Fibroblast of lung (primary cell): ENCODE measurements around the gene CA12. TPM values are rescaled to one million over a fixed set of nuclear protein-coding genes. Genes with fewer than 3 reads are reported as not detected.

Experiments
- DNase-seq, 2 donors: peaks; one replicate each; pipeline versions ENCODE4 v3.0.0 to v3.0.0-alpha.2; 2010; ENCODE audit warnings: low read depth in 2 of 2
- H2AFZ ChIP-seq: 2 replicates; pipeline ENCODE4 v1.5.1; 2012; ENCODE audit warnings: low read length, control low read depth, inconsistent platforms
- H3K27ac ChIP-seq: 2 replicates; pipeline ENCODE4 v1.5.1; 2011; ENCODE audit warnings: low read length, control low read depth; ENCODE audit not compliant: insufficient read depth
- H3K27me3 ChIP-seq: 2 replicates; pipeline ENCODE4 v1.5.1; 2011; ENCODE audit warnings: mild to moderate bottlenecking, low read length; ENCODE audit not compliant: control insufficient read depth, insufficient read depth
- H3K36me3 ChIP-seq: 2 replicates; pipeline ENCODE4 v1.5.1; 2011; ENCODE audit warnings: low read length; ENCODE audit not compliant: control insufficient read depth, insufficient read depth
- H3K4me1 ChIP-seq: 2 replicates; pipeline ENCODE4 v1.5.1; 2011; ENCODE audit warnings: low read length; ENCODE audit not compliant: control insufficient read depth, insufficient read depth; ENCODE audit errors: extremely low read depth
- H3K4me2 ChIP-seq: 2 replicates; pipeline ENCODE4 v1.5.1; 2011; ENCODE audit warnings: low read length, control low read depth; ENCODE audit not compliant: insufficient read depth; ENCODE audit errors: extremely low read depth
- H3K4me3 ChIP-seq, 4 experiments: fragments of 200-600 bp in 1 of 4; sonication (generic) in 1 of 4; replicated peaks in 1 of 4; 2 replicates each; pipeline ENCODE4 v1.5.1; 2011 to 2016; ENCODE audit warnings: low read length in 4 of 4, low read depth in 3 of 4, mild to moderate bottlenecking in 3 of 4, control low read depth in 2 of 4, inconsistent platforms in 1 of 4, mixed read lengths in 1 of 4; ENCODE audit not compliant: insufficient read depth in 1 of 4; ENCODE audit errors: control extremely low read depth in 1 of 4
- H3K79me2 ChIP-seq: 2 replicates; pipeline ENCODE4 v1.5.1; 2012; ENCODE audit warnings: mild to moderate bottlenecking, low read length, inconsistent platforms; ENCODE audit not compliant: control insufficient read depth, insufficient read depth
- H3K9ac ChIP-seq: 2 replicates; pipeline ENCODE4 v1.5.1; 2011; ENCODE audit warnings: mild to moderate bottlenecking, low read length, control low read depth; ENCODE audit not compliant: insufficient read depth
- H3K9me3 ChIP-seq: 2 replicates; pipeline ENCODE4 v1.5.1; 2012; ENCODE audit warnings: low read depth, low read length; ENCODE audit not compliant: control insufficient read depth, insufficient read depth
- H4K20me1 ChIP-seq: 2 replicates; pipeline ENCODE4 v1.5.1; 2011; ENCODE audit warnings: low read length; ENCODE audit not compliant: control insufficient read depth, insufficient read depth; ENCODE audit errors: extremely low read depth
- CTCF ChIP-seq, 2 donors: IDR thresholded peaks in 1 of 2; conservative IDR thresholded peaks in 1 of 2; 1 replicate in 1 of 2; 2 replicates in 1 of 2; pipeline ENCODE4 v1.5.1; 2011 to 2012; ENCODE audit warnings: low read length in 2 of 2, control low read depth in 1 of 2, inconsistent platforms in 1 of 2, low read depth in 1 of 2, mild to moderate bottlenecking in 1 of 2
- EZH2 ChIP-seq: IDR thresholded peaks from 2 replicates; pipeline ENCODE4 v1.5.1; 2012; ENCODE audit warnings: low read length, control low read depth, mild to moderate bottlenecking; ENCODE audit errors: missing control alignments
- polyA minus RNA-seq: library from RNA; depleted of rRNA, polyadenylated mRNA; stranded (reverse); fragments of >200 nt; gene quantifications from 2 replicates; pipeline ENCODE4 v1.2.3, GENCODE V29; 2011; ENCODE audit warnings: low replicate concordance
- polyA plus RNA-seq, 2 donors: library from polyadenylated mRNA; depleted of rRNA in 1 of 2; stranded (reverse) in 1 of 2; unstranded in 1 of 2; fragments of >200 nt; gene quantifications; 2 replicates each; pipeline ENCODE4 v1.2.1, GENCODE V29; 2011 to 2012; ENCODE audit warnings: missing spikeins in 1 of 2
- total RNA-seq: library from RNA; depleted of rRNA; stranded (reverse); fragments of >200 nt; gene quantifications from 2 replicates; pipeline ENCODE4 v1.2.1, GENCODE V29; 2014

Gene CA12
- total RNA-seq (41.9 and 48.4 TPM in 2 replicates), polyA plus RNA-seq (30.6 and 42.3 TPM in 2 replicates), polyA minus RNA-seq (18.2 and 22.0 TPM in 2 replicates)
- polyA plus RNA-seq (2012): 23.2 and 31.1 TPM in 2 replicates

GRCh38 chr15:63381301-63382204 lies at the start of gene CA12:
CA12 (minus strand) TSS chr15:63381846; CDS start chr15:63381720, 126 bp downstream.
- Histone ChIP-seq H3K9ac (peak within 1 kb of the TSS; percentile 48), H3K4me1 (peaks cover 3% of the 10 kb centered on the region), H3K4me2 (peak within 1 kb of the TSS; percentile 79), H3K4me3 (peak within 1 kb of the TSS; percentile 54 to 85 (median 66)), H4K20me1 (no peaks in the 10 kb centered on the region), H3K27ac (peak within 1 kb of the TSS; percentile 29), H2AFZ (peak within 1 kb of the TSS; percentile 81), H3K36me3 (no peaks in the 10 kb centered on the region), H3K27me3 (no peaks in the 10 kb centered on the region), H3K79me2 (no peaks in the 10 kb centered on the region), H3K9me3 (no peaks in the 10 kb centered on the region)
- TF ChIP-seq CTCF (conservative IDR thresholded peaks at IDR 0.05 in 1 of 2, IDR thresholded peaks at IDR 0.05 in 1 of 2; ENCODE audit: low read depth in 1 of 2, low read length in 2 of 2): no peak
- TF ChIP-seq EZH2: no peak
- peak; percentile 57 to 59 for DNase-seq

GRCh38 chr15:63430766-63431451 lies 49.3 kb upstream of the CA12 start:
- no peak overlapping the region for H2AFZ ChIP-seq
- DNase-seq: peak in 1 of 2 donors; percentile 18
- TF ChIP-seq CTCF (conservative IDR thresholded peaks at IDR 0.05 in 1 of 2, IDR thresholded peaks at IDR 0.05 in 1 of 2; ENCODE audit: low read depth in 1 of 2, low read length in 2 of 2): no peak
- TF ChIP-seq EZH2: no peak
- no peaks in the 10 kb centered on the region for H3K36me3 ChIP-seq
- H3K27ac ChIP-seq: no peak overlapping the region
- H3K9ac ChIP-seq: no peak overlapping the region
- no peak overlapping the region for H3K4me2 ChIP-seq
- no peaks in the 10 kb centered on the region for H3K9me3 ChIP-seq
- H3K4me3 ChIP-seq: no peak overlapping the region
- no peaks in the 10 kb centered on the region for H3K4me1 ChIP-seq
- no peaks in the 10 kb centered on the region for H3K27me3 ChIP-seq
- no peaks in the 10 kb centered on the region for H3K79me2 ChIP-seq
- no peaks in the 10 kb centered on the region for H4K20me1 ChIP-seq

GRCh38 chr15:63426552-63426951 lies 44.9 kb upstream of the CA12 start:
- Histone ChIP-seq H3K9ac (no peak overlapping the region), H3K4me3 (no peak overlapping the region), H3K79me2 (no peaks in the 10 kb centered on the region), H4K20me1 (no peaks in the 10 kb centered on the region), H2AFZ (no peak overlapping the region), H3K4me2 (no peak overlapping the region), H3K9me3 (no peaks in the 10 kb centered on the region), H3K36me3 (no peaks in the 10 kb centered on the region), H3K4me1 (no peaks in the 10 kb centered on the region), H3K27me3 (no peaks in the 10 kb centered on the region), H3K27ac (no peak overlapping the region)
- no peak for TF ChIP-seq EZH2
- no peak for TF ChIP-seq CTCF (conservative IDR thresholded peaks at IDR 0.05 in 1 of 2, IDR thresholded peaks at IDR 0.05 in 1 of 2; ENCODE audit: low read depth in 1 of 2, low read length in 2 of 2)
- no peak for DNase-seq
